Measurements from ENCODE around the gene RPL3.
"Not testable (repeated sequence)": the region's sequence is repeated elsewhere in the genome, so short reads cannot be mapped to it uniquely, and the experiment has no call there.

The RPL3 gene

DNA sequence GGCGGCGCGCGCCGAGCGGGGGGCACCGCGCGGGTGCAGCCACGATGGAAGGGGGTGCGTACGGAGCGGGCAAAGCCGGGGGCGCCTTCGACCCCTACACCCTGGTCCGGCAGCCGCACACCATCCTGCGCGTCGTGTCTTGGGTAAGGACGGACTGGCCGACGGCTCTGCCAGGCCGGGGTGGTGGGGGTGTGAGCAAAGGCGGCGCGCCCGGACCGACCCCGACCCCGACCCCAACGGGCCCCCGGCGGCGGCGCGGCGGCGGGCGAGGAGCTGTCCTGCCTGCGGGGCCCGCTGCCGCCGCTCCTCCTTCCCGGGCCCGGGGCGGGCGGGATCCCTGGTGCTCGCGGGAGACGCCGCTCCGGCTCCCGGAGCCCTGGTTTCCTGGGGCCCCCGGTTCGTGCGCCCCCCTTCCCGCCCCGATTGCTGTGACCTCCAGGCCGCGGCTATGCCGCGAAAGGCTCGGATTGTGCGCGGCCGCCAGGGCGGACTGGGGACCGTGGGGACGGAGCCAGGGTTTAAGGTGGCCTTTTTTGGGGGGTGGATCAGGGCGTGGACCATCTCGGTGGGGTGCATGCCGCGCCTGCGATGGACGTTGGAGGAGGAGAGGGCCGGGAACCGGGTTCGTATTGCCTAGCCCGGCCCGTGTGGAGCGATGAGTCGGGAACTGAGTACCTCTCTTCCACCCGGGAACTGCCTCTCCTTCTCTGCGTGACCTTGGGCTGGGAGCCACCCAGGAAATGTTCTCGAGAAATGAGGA is 30.7 kb upstream of the RPL3 start, which contains the start of gene SYNGR1:
TSS of gene SYNGR1 (plus strand) at position 25 of the 760 bp plus-strand sequence. CDS start at position 45, 20 bp downstream.
- H3K9me3 ChIP-seq (ENCODE audit: insufficient read depth, low read length): no peaks in the 10 kb centered on the region
- H3K9ac ChIP-seq (ENCODE audit: insufficient read length, low read depth): peak within 1 kb of the TSS; percentile 90
- no peak for DNase-seq (ENCODE audit: low read depth, low spot score)
- H3K36me3 ChIP-seq (ENCODE audit: insufficient read depth, insufficient read length, low read length): no peaks in the 10 kb centered on the region
- TF ChIP-seq SUZ12 (IDR thresholded peaks at IDR 0.05; ENCODE audit: extremely low read depth, insufficient read depth, insufficient read length) (no peak), YY1 (IDR thresholded peaks at IDR 0.05; ENCODE audit: insufficient read depth, insufficient read length) (no peak), ZNF274 (IDR thresholded peaks at IDR 0.05; ENCODE audit: low read depth, low read length) (no peak)
- peaks cover 9% of the 10 kb centered on the region for H3K4me1 ChIP-seq (ENCODE audit: insufficient read depth, insufficient read length)
- no peaks in the 10 kb centered on the region for H3K27me3 ChIP-seq (ENCODE audit: insufficient read depth, insufficient read length)
- H3K4me3 ChIP-seq (ENCODE audit: insufficient read length, low read depth): peak within 1 kb of the TSS; percentile 71

DNA sequence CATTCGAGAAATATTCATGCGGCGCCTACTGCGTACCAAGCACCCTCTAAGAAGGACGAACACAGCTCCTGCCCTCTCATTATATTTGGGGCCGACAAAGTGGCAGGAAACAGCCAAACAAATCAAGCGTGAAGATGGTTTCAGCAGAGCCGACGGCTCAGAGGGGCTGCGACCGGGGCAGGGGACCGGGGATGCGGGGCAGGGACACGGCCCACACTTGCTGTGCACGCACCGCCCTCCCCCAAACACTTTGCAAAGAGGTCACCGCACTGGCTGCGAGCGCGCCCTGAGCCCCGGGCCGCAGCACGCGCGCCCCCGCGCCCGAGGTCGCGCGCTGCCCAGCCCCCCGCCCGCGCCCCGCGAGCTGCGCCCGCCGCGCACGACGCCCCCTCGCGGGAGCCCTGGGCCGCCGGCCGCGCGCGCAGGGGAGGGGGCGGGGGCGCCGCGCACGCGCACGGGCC is 30.1 kb upstream of the RPL3 start:
- H3K4me3 ChIP-seq (ENCODE audit: insufficient read length, low read depth): peak overlapping the region; percentile 71
- TF ChIP-seq ZNF274 (IDR thresholded peaks at IDR 0.05; ENCODE audit: low read depth, low read length) (no peak), YY1 (IDR thresholded peaks at IDR 0.05; ENCODE audit: insufficient read depth, insufficient read length) (no peak), SUZ12 (IDR thresholded peaks at IDR 0.05; ENCODE audit: extremely low read depth, insufficient read depth, insufficient read length) (no peak)
- no peak for DNase-seq (ENCODE audit: low read depth, low spot score)
- H3K36me3 ChIP-seq (ENCODE audit: insufficient read depth, insufficient read length, low read length): no peaks in the 10 kb centered on the region
- no peaks in the 10 kb centered on the region for H3K9me3 ChIP-seq (ENCODE audit: insufficient read depth, low read length)
- no peaks in the 10 kb centered on the region for H3K27me3 ChIP-seq (ENCODE audit: insufficient read depth, insufficient read length)
- peak overlapping the region; percentile 61 for H3K9ac ChIP-seq (ENCODE audit: insufficient read length, low read depth)
- peaks cover 9% of the 10 kb centered on the region for H3K4me1 ChIP-seq (ENCODE audit: insufficient read depth, insufficient read length)

DNA sequence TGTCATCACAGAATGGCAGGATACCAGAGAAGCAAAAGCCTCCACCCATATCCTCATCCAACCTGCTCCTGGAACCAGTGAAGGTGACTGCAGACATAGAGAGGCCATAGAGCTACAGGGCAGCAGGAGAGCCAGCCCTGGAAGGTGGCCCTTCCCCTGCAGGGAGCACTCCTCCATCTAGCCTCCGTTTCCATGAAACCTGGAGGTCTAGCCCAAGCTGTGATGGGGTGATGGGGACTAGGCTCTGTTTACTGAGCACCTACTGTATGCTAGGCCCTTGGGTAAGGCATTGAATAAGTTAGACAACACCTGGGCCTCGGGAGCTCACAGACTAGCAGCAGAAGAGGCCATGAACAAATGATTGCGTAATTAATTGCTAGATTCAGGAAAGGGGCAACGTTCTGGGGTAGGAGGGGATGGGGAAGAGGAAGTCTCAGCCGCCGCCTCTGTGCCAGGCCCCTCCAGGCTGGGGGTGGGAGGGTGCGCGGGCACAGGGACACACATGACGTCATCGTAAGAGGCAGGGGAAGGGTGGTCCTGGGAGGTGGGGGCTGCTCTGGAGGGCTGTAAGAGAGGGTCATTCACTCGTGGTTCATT is 29.6 kb upstream of the RPL3 start:
- Histone ChIP-seq H3K4me3 (ENCODE audit: insufficient read length, low read depth) (peak overlapping the region; percentile 55), H3K9me3 (ENCODE audit: insufficient read depth, low read length) (no peaks in the 10 kb centered on the region), H3K27me3 (ENCODE audit: insufficient read depth, insufficient read length) (no peaks in the 10 kb centered on the region), H3K9ac (ENCODE audit: insufficient read length, low read depth) (peak overlapping the region; percentile 61), H3K36me3 (ENCODE audit: insufficient read depth, insufficient read length, low read length) (no peaks in the 10 kb centered on the region), H3K4me1 (ENCODE audit: insufficient read depth, insufficient read length) (peaks cover 9% of the 10 kb centered on the region)
- TF ChIP-seq ZNF274 (IDR thresholded peaks at IDR 0.05; ENCODE audit: low read depth, low read length) (no peak), SUZ12 (IDR thresholded peaks at IDR 0.05; ENCODE audit: extremely low read depth, insufficient read depth, insufficient read length) (no peak), YY1 (IDR thresholded peaks at IDR 0.05; ENCODE audit: insufficient read depth, insufficient read length) (no peak)
- DNase-seq (ENCODE audit: low read depth, low spot score): no peak

DNA sequence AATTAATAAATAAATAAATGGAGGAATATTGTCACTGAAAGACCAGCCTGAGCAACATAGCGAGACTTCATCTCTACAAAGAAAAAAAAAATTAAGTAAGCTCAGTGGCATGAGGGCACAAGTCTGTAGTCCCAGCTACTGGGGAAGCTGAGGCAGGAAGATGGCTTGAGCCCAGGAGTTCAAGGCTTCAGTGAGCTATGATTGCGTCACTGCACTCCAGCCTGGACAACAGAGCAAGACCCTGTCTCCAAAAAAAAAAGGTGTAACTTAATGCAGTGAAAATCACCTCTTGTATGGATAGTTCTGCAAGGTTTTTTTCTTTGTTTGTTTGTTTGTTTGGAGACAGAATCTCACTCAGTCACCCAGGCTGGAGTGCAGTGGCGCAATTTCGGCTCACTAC is 25.8 kb upstream of the RPL3 start:
- Histone ChIP-seq H3K27me3 (ENCODE audit: insufficient read depth, insufficient read length) (no peaks in the 10 kb centered on the region), H3K9me3 (ENCODE audit: insufficient read depth, low read length) (no peaks in the 10 kb centered on the region), H3K4me1 (ENCODE audit: insufficient read depth, insufficient read length) (no peaks in the 10 kb centered on the region), H3K4me3 (ENCODE audit: insufficient read length, low read depth) (no peak overlapping the region), H3K9ac (ENCODE audit: insufficient read length, low read depth) (no peak overlapping the region), H3K36me3 (ENCODE audit: insufficient read depth, insufficient read length, low read length) (no peaks in the 10 kb centered on the region)
- TF ChIP-seq SUZ12 (IDR thresholded peaks at IDR 0.05; ENCODE audit: extremely low read depth, insufficient read depth, insufficient read length): no peak
- TF ChIP-seq ZNF274 (IDR thresholded peaks at IDR 0.05; ENCODE audit: low read depth, low read length): no peak
- TF ChIP-seq YY1 (IDR thresholded peaks at IDR 0.05; ENCODE audit: insufficient read depth, insufficient read length): no peak
- DNase-seq (ENCODE audit: low read depth, low spot score): no peak

DNA sequence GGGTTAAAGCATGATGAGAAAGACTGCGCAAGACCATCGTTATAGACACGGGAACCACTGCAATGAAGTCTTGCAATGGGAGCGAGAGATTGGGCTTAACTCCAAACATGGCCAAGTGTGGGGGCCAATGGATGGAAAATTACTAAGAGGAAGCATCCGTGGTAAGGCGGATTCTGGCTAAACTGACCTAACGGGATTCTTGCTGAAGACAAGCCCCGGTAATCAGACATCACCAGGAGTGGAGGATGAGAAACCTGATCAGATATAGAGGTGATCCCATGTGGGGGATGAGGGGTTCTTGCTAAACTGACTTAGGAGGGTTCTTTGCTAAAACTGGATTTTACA is 24.6 kb upstream of the RPL3 start:
- TF ChIP-seq ZNF274 (IDR thresholded peaks at IDR 0.05; ENCODE audit: low read depth, low read length) (no peak), YY1 (IDR thresholded peaks at IDR 0.05; ENCODE audit: insufficient read depth, insufficient read length) (no peak), SUZ12 (IDR thresholded peaks at IDR 0.05; ENCODE audit: extremely low read depth, insufficient read depth, insufficient read length) (no peak)
- Histone ChIP-seq H3K27me3 (ENCODE audit: insufficient read depth, insufficient read length) (no peaks in the 10 kb centered on the region), H3K9ac (ENCODE audit: insufficient read length, low read depth) (no peak overlapping the region), H3K36me3 (ENCODE audit: insufficient read depth, insufficient read length, low read length) (no peaks in the 10 kb centered on the region), H3K4me3 (ENCODE audit: insufficient read length, low read depth) (no peak overlapping the region), H3K4me1 (ENCODE audit: insufficient read depth, insufficient read length) (no peaks in the 10 kb centered on the region), H3K9me3 (ENCODE audit: insufficient read depth, low read length) (no peaks in the 10 kb centered on the region)
- no peak for DNase-seq (ENCODE audit: low read depth, low spot score)

DNA sequence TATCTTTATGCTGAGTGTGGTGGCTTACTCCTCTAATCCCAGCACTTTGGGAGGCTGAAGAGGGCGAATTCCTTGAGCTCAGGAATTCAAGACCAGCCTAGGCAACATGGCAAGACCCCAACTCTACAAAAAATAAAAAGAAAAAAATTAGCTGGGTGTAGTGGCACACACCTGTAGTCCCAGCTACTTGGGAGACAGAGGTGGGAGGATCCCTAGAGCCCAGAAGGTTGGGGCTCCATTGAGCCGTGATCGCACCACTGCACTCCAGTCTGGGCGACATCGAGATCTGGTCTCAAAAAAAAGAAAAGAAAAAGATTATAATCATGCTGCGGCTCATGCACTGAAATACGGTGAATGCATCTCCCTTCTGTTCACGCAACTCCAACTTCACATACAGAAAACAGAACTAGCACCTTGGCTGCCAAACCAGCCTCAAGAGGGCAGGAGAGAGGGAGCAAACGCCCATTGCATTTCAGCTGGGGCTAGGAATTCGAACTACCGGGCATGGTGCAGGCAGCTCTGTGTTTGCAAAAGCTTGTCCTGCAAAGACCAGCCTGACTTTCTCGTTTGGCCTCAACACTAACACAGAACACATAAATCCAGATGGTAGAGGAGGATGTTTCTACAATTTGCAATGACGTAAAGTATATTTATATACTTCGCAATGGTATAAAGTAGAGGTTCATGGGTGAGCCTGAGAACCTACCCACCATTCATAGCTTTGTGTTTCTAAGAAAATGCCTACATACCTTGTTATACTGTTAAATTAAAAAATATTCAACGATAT is 24.0 kb upstream of the RPL3 start:
- Histone ChIP-seq H3K9me3 (ENCODE audit: insufficient read depth, low read length) (no peaks in the 10 kb centered on the region), H3K4me1 (ENCODE audit: insufficient read depth, insufficient read length) (no peaks in the 10 kb centered on the region), H3K27me3 (ENCODE audit: insufficient read depth, insufficient read length) (no peaks in the 10 kb centered on the region), H3K4me3 (ENCODE audit: insufficient read length, low read depth) (no peak overlapping the region), H3K36me3 (ENCODE audit: insufficient read depth, insufficient read length, low read length) (no peaks in the 10 kb centered on the region), H3K9ac (ENCODE audit: insufficient read length, low read depth) (no peak overlapping the region)
- peak; percentile 48 for DNase-seq (ENCODE audit: low read depth, low spot score)
- no peak for TF ChIP-seq YY1 (IDR thresholded peaks at IDR 0.05; ENCODE audit: insufficient read depth, insufficient read length)
- TF ChIP-seq ZNF274 (IDR thresholded peaks at IDR 0.05; ENCODE audit: low read depth, low read length): no peak
- TF ChIP-seq SUZ12 (IDR thresholded peaks at IDR 0.05; ENCODE audit: extremely low read depth, insufficient read depth, insufficient read length): no peak

DNA sequence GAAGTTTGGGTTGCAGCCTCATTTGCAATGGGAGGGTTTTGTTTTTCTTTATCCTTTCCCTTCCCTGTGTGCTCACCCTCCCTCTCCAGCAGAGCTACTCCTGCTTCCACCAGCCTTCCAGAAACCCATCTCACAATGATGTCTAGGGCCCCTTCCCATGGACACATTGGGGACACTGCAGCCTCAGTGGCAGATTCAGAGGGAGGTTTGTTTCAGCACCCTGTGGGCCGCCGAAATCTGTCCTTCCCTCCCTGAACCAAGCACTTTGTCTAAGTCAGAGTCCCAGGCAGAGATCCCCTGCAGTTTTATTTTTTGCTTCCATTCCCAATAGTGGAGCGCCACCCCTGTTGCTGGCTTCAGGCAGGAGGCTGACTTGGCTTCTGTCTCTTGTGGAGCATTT is 21.8 kb upstream of the RPL3 start:
- Histone ChIP-seq H3K9ac (ENCODE audit: insufficient read length, low read depth) (no peak overlapping the region), H3K27me3 (ENCODE audit: insufficient read depth, insufficient read length) (no peaks in the 10 kb centered on the region), H3K4me1 (ENCODE audit: insufficient read depth, insufficient read length) (no peaks in the 10 kb centered on the region), H3K4me3 (ENCODE audit: insufficient read length, low read depth) (no peak overlapping the region), H3K36me3 (ENCODE audit: insufficient read depth, insufficient read length, low read length) (no peaks in the 10 kb centered on the region), H3K9me3 (ENCODE audit: insufficient read depth, low read length) (no peaks in the 10 kb centered on the region)
- TF ChIP-seq SUZ12 (IDR thresholded peaks at IDR 0.05; ENCODE audit: extremely low read depth, insufficient read depth, insufficient read length): no peak
- no peak for DNase-seq (ENCODE audit: low read depth, low spot score)

DNA sequence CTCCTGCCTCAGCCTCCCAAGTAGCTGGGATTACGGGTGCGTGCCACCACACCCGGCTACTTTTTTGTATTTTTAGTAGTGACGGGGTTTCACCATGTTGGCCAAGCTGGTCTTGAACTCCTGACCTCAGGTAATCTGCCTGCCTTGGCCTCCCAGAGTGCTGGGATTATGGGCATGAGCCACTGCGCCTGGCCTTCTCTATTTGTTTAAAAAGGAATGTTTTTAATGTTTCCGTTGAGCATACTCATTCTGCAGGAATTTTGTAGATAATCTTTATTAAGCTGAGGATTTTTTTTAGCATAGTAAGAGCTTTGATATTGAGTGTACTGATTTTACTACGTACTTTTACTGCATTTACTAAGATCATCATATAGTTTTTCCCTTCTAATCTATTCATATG is 20.4 kb upstream of the RPL3 start:
- not testable (repeated sequence) for H3K9ac ChIP-seq (ENCODE audit: insufficient read length, low read depth); DNase-seq (ENCODE audit: low read depth, low spot score); H3K27me3 ChIP-seq (ENCODE audit: insufficient read depth, insufficient read length); H3K4me1 ChIP-seq (ENCODE audit: insufficient read depth, insufficient read length); H3K9me3 ChIP-seq (ENCODE audit: insufficient read depth, low read length); H3K4me3 ChIP-seq (ENCODE audit: insufficient read length, low read depth); H3K36me3 ChIP-seq (ENCODE audit: insufficient read depth, insufficient read length, low read length)

Data from NT2/D1 (cell line).